HCT116 (cell line): ENCODE measurements around the gene KCTD2. TPM values are rescaled to one million over a fixed set of nuclear protein-coding genes. Genes with fewer than 3 reads are reported as not detected.
"Not testable (repeated sequence)": the region's sequence is repeated elsewhere in the genome, so short reads cannot be mapped to it uniquely, and the experiment has no call there.

Experiments
- ATAC-seq: fragments of 200-7000 bp; cut with Tn5 transposase; 2 replicates; pipeline ENCODE4 v1.9.1; 2020; ENCODE audit warnings: mild to moderate bottlenecking, moderate library complexity
- BruUV-seq: library from RNA; stranded (reverse); fragments of 400-500 nt; replicated peaks from 2 replicates; lab custom pipeline; 2021; lab: Mats Ljungman, UMichigan
- CTCF ChIA-PET: fragments of 300-600 bp; sonication (Branson Sonifier 250); formaldehyde crosslinking; loops from one replicate; lab custom pipeline; 2021; ENCODE audit warnings: antibody characterized with exemption; lab: Charles Lee
- POLR2A ChIA-PET: fragments of 300-600, 350-600 bp; sonication (Branson Sonifier 250); formaldehyde crosslinking; loops from one replicate; lab custom pipeline; 2021; ENCODE audit warnings: antibody characterized with exemption; lab: Charles Lee
- RAD21 ChIA-PET, 2 experiments: fragments of 300-600 bp; sonication (Branson Sonifier 250); formaldehyde crosslinking; loops; one replicate each; lab custom pipeline; 2023; ENCODE audit warnings: low total read pairs in 2 of 2; ENCODE audit not compliant: uncharacterized antibody in 2 of 2, unreplicated experiment in 2 of 2, low non-redundant PET in 1 of 2; lab: Charles Lee
- DNase-seq: peaks from one replicate; pipeline ENCODE4 v3.0.0-alpha.2; 2010; ENCODE audit warnings: low read depth, low spot score
- H2AFZ ChIP-seq: fragments of 200-600 bp; shearing (Covaris generic), sonication (generic); 2 replicates; pipeline ENCODE4 v1.6.1; 2017; ENCODE audit warnings: low read depth, mixed run types, mixed read lengths, antibody characterized with exemption, low read length; ENCODE audit not compliant: poor library complexity, severe bottlenecking
- H3K27ac ChIP-seq: 2 replicates; pipeline ENCODE4 v1.5.1; 2012; ENCODE audit warnings: low read depth, low read length
- H3K27me3 ChIP-seq: fragments of 200-600 bp; sonication (generic); 2 replicates; pipeline ENCODE4 v1.6.1; 2016; ENCODE audit warnings: mixed run types, low read length, mixed read lengths; ENCODE audit not compliant: insufficient read depth
- H3K36me3 ChIP-seq, 2 experiments: fragments of 200-500 bp in 1 of 2; fragments of 200-600 bp in 1 of 2; sonication (Bioruptor generic) in 1 of 2; sonication (generic) in 1 of 2; 2 replicates each; pipeline versions ENCODE4 v1.5.1 to v1.6.1; 2014 to 2016; ENCODE audit warnings: low read length in 2 of 2, inconsistent platforms in 1 of 2, mixed read lengths in 1 of 2, mixed run types in 1 of 2; ENCODE audit not compliant: insufficient read depth in 2 of 2, control insufficient read depth in 1 of 2
- H3K4me1 ChIP-seq, 2 experiments: fragments of 200-600 bp in 1 of 2; sonication (generic) in 1 of 2; 2 replicates each; pipeline versions ENCODE4 v1.5.1 to v1.6.1; 2012 to 2017; ENCODE audit warnings: low read length in 2 of 2, inconsistent platforms in 1 of 2, mild to moderate bottlenecking in 1 of 2, mixed read lengths in 1 of 2, mixed run types in 1 of 2, moderate library complexity in 1 of 2; ENCODE audit not compliant: insufficient read depth in 2 of 2, control insufficient read depth in 1 of 2
- H3K4me2 ChIP-seq: fragments of 200-600 bp; sonication (generic); 2 replicates; pipeline ENCODE4 v1.6.1; 2017; ENCODE audit warnings: mixed run types, low read length, mixed read lengths
- H3K4me3 ChIP-seq, 2 experiments: fragments of 200-600 bp in 1 of 2; sonication (generic) in 1 of 2; replicated peaks in 1 of 2; 2 replicates each; pipeline ENCODE4 v1.5.1; 2011 to 2016; ENCODE audit warnings: low read length in 2 of 2, control low read depth in 1 of 2, low read depth in 1 of 2, mild to moderate bottlenecking in 1 of 2, mixed read lengths in 1 of 2, mixed run types in 1 of 2
- H3K79me2 ChIP-seq: fragments of 200-600 bp; sonication (generic); 2 replicates; pipeline ENCODE4 v1.6.1; 2017; ENCODE audit warnings: mild to moderate bottlenecking, mixed run types, low read length, moderate library complexity, mixed read lengths; ENCODE audit not compliant: insufficient read depth
- H3K9ac ChIP-seq: fragments of 200-600 bp; sonication (generic); 2 replicates; pipeline ENCODE4 v1.6.1; 2016; ENCODE audit warnings: low read length, mixed read lengths
- H3K9me2 ChIP-seq: fragments of 200-600 bp; sonication (generic), shearing (Covaris generic); 2 replicates; pipeline ENCODE4 v1.6.1; 2017; ENCODE audit warnings: mixed run types, mild to moderate bottlenecking, moderate library complexity; ENCODE audit not compliant: insufficient read depth
- H3K9me3 ChIP-seq, 2 experiments: fragments of 200-500 bp in 1 of 2; fragments of 200-600 bp in 1 of 2; sonication (Bioruptor generic) in 1 of 2; sonication (generic) in 1 of 2; 2 replicates each; pipeline ENCODE4 v1.6.1; 2014 to 2017; ENCODE audit warnings: low read length in 2 of 2, mixed read lengths in 2 of 2, inconsistent platforms in 1 of 2, low read depth in 1 of 2, mild to moderate bottlenecking in 1 of 2, mixed run types in 1 of 2, moderate library complexity in 1 of 2; ENCODE audit not compliant: control insufficient read depth in 1 of 2, insufficient read depth in 1 of 2
- H4K20me1 ChIP-seq: fragments of 200-600 bp; sonication (generic), shearing (Covaris generic); 2 replicates; pipeline ENCODE4 v1.6.1; 2017; ENCODE audit warnings: mixed run types, mild to moderate bottlenecking, moderate library complexity; ENCODE audit not compliant: insufficient read depth
- ATF3 ChIP-seq: IDR thresholded peaks from 2 replicates; pipeline ENCODE4 v1.6.1; 2012
- CBX3 ChIP-seq: IDR thresholded peaks from 2 replicates; pipeline ENCODE4 v1.6.1; 2012; ENCODE audit warnings: low read depth
- ELF1 ChIP-seq: IDR thresholded peaks from 2 replicates; pipeline ENCODE4 v1.6.1; 2012; ENCODE audit warnings: low read depth, borderline replicate concordance
- EZH2 ChIP-seq: fragments of 200-600 bp; sonication (generic); IDR thresholded peaks from 2 replicates; pipeline ENCODE4 v1.6.1; 2017; ENCODE audit warnings: antibody characterized with exemption, mixed run types
- FOSL1 ChIP-seq: IDR thresholded peaks from 2 replicates; pipeline ENCODE4 v1.6.1; 2012; ENCODE audit warnings: low read depth
- JUND ChIP-seq: IDR thresholded peaks from 2 replicates; pipeline ENCODE4 v1.6.1; 2012
- RAD21 ChIP-seq: IDR thresholded peaks from 2 replicates; pipeline ENCODE4 v1.6.1; 2012; ENCODE audit warnings: low read depth, mild to moderate bottlenecking
- REST ChIP-seq: IDR thresholded peaks from 2 replicates; pipeline ENCODE4 v1.6.1; 2012; ENCODE audit warnings: low read depth
- SP1 ChIP-seq: IDR thresholded peaks from 2 replicates; pipeline ENCODE4 v1.6.1; 2012; ENCODE audit warnings: low read depth
- SRF ChIP-seq: IDR thresholded peaks from 2 replicates; pipeline ENCODE4 v1.6.1; 2012; ENCODE audit warnings: low read depth
- TCF7L2 ChIP-seq: IDR thresholded peaks from 2 replicates; pipeline ENCODE4 v1.7.0; 2011; ENCODE audit warnings: borderline replicate concordance, inconsistent platforms; ENCODE audit not compliant: insufficient read depth, insufficient read length; ENCODE audit errors: extremely low read depth
- YY1 ChIP-seq: IDR thresholded peaks from 2 replicates; pipeline ENCODE4 v1.6.1; 2011; ENCODE audit warnings: low read length, low read depth, moderate library complexity, mild to moderate bottlenecking; ENCODE audit not compliant: insufficient replicate concordance; ENCODE audit errors: extremely low read depth
- ZFX ChIP-seq: fragments of 450-650 bp; IDR thresholded peaks from 2 replicates; pipeline ENCODE4 v1.6.1; 2017
- intact Hi-C: fragments of 100-400 bp; cut with micrococcal nuclease; formaldehyde crosslinking; loops from 2 replicates; pipeline ENCODE4 v1.10.0; 2022
- total RNA-seq: library from RNA; stranded (reverse); gene quantifications from one replicate; pipeline ENCODE4 v1.2.1, GENCODE V29; 2021; ENCODE audit not compliant: unreplicated experiment
- TF ChIP-seq, protein P1 (sequence below): IDR thresholded peaks from 2 replicates; pipeline ENCODE4 v1.6.1; 2011; ENCODE audit warnings: mild to moderate bottlenecking, low read length, moderate library complexity; ENCODE audit not compliant: insufficient replicate concordance; ENCODE audit errors: extremely low read depth
- TF ChIP-seq, protein P2 (sequence below): IDR thresholded peaks from 2 replicates; pipeline ENCODE4 v1.6.1; 2012

KCTD2 gene
- total RNA-seq, 1 experiment from 2014 or later = 23.3 TPM

DNA sequence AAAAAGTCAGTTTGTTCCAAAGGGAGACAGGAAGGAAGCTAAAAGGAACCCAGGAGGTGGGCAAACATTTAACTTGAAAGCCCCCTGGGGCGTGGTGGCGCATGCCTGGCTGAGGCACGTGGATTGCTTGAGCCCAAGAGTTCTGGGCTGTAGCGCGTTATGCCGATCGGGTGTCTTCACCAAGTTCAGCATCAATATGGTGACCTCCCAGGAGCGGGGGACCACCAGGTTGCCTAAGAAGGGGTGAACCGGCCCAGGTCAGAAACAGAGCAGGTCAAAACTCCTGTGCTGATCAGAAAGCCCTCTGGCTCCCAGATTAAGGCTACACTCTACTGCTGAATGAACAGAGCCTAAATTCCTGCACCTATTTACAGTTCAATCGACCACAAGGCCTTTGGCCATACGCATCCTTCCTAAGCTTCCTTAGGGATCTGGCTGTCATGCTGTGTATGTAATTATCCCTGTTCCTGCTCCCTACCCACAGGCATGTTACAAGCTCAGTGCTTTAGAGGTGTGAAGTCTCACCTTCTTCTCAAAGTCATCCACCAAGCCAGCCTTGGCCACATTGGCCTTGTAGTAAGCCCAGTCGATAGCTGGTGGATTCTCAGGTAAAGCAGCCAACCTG is 5.3 kb upstream of the KCTD2 start:
- TF ChIP-seq TCF7L2 (no peak), ELF1 (no peak), YY1 (no peak), CBX3 (no peak), ZFX (no peak), JUND (no peak), SP1 (no peak), EZH2 (no peak), SRF (no peak), FOSL1 (no peak), REST (no peak), ATF3 (no peak), RAD21 (no peak)
- TF ChIP-seq, protein P1, sequence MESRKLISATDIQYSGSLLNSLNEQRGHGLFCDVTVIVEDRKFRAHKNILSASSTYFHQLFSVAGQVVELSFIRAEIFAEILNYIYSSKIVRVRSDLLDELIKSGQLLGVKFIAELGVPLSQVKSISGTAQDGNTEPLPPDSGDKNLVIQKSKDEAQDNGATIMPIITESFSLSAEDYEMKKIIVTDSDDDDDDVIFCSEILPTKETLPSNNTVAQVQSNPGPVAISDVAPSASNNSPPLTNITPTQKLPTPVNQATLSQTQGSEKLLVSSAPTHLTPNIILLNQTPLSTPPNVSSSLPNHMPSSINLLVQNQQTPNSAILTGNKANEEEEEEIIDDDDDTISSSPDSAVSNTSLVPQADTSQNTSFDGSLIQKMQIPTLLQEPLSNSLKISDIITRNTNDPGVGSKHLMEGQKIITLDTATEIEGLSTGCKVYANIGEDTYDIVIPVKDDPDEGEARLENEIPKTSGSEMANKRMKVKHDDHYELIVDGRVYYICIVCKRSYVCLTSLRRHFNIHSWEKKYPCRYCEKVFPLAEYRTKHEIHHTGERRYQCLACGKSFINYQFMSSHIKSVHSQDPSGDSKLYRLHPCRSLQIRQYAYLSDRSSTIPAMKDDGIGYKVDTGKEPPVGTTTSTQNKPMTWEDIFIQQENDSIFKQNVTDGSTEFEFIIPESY = no peak
- TF ChIP-seq, protein P2, sequence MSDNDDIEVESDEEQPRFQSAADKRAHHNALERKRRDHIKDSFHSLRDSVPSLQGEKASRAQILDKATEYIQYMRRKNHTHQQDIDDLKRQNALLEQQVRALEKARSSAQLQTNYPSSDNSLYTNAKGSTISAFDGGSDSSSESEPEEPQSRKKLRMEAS = no peak
- Histone ChIP-seq H3K9ac (no peak overlapping the region), H3K36me3 (peaks cover 33 to 34% of the 10 kb centered on the region in 2 experiments), H3K27me3 (no peaks in the 10 kb centered on the region), H3K27ac (no peak overlapping the region), H3K9me2 (no peaks in the 10 kb centered on the region), H4K20me1 (no peaks in the 10 kb centered on the region), H2AFZ (no peak overlapping the region), H3K79me2 (peaks cover 23% of the 10 kb centered on the region), H3K9me3 (no peaks in the 10 kb centered on the region), H3K4me2 (no peak overlapping the region), H3K4me1 (peaks cover 8 to 15% of the 10 kb centered on the region in 2 experiments), H3K4me3 (no peak overlapping the region)
- DNase-seq = no peak
- CTCF ChIA-PET = interaction anchor here (1.5 kb wide), 1 partner anchor 80 kb away, joined by 3 read pairs; no protein-coding TSS in a partner anchor
- RAD21 ChIA-PET = no interaction called here
- ATAC-seq = no peak
- BruUV-seq = no TSS peak
- intact Hi-C loops = no loop called here
- POLR2A ChIA-PET = no interaction called here

DNA sequence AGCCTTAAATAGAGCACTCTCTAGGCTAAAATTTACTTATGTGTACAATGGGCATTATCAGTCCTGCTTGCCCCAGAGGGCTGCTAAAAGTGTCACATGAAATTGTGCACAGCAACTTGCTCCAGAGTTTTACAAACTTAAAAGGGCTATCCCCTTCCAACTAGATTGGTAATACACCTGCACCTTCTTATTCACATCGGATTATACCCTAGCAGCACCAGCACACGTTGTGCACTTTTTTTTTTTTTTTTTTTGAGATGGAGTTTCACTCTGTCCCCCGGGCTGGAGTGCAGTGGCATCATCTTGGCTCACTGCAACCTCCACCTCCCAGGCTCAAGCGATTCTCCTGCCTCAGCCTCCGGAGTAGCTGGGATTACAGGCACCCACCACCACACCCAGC is 3.2 kb upstream of the KCTD2 start:
- H3K27ac ChIP-seq, H3K4me2 ChIP-seq, H3K9ac ChIP-seq, H2AFZ ChIP-seq, CTCF ChIA-PET, H4K20me1 ChIP-seq, POLR2A ChIA-PET, intact Hi-C loops, BruUV-seq, DNase-seq, H3K9me2 ChIP-seq, H3K4me3 ChIP-seq, H3K27me3 ChIP-seq, H3K9me3 ChIP-seq, ATAC-seq: not testable (repeated sequence)
- H3K4me1 ChIP-seq = peaks cover 10 to 17% of the 10 kb centered on the region in 2 experiments; a peak in 3 of 4 replicates
- RAD21 ChIA-PET = interaction anchor here in 1 of 2 experiments (0.7 kb wide), 1 partner anchor 165 kb away, joined by 4 read pairs; no protein-coding TSS in a partner anchor
- peaks cover 38% of the 10 kb centered on the region for H3K79me2 ChIP-seq
- H3K36me3 ChIP-seq = peaks cover 28 to 30% of the 10 kb centered on the region in 2 experiments
